Naive thymus-derived CD4-positive, alpha-beta T cell (primary cell): ENCODE data around the gene PUM2. TPM values are rescaled to one million over a fixed set of nuclear protein-coding genes. Genes with fewer than 3 reads are reported as not detected.

Experiments used
- ATAC-seq: fragments of 150-1000 bp; cut with Tn5 transposase; 2 replicates; pipeline ENCODE4 v1.10.0; 2021; ENCODE audit warnings: mild to moderate bottlenecking, moderate library complexity
- CTCF ChIA-PET: fragments of 350-600 bp; sonication (Branson Sonifier 250); formaldehyde crosslinking; loops from one replicate; lab custom pipeline; 2021; ENCODE audit warnings: antibody characterized with exemption; lab: Charles Lee
- POLR2A ChIA-PET: fragments of 350-600 bp; sonication (Branson Sonifier 250); formaldehyde crosslinking; loops from one replicate; lab custom pipeline; 2021; ENCODE audit warnings: antibody characterized with exemption, inconsistent platforms; lab: Charles Lee
- DNase-seq, 9 donors: peaks; one replicate each; pipeline versions ENCODE4 v3.0.0 to v3.0.0-alpha.2; 2020 to 2022; ENCODE audit warnings: mixed read lengths in 1 of 9
- H3K27ac ChIP-seq: one replicate; pipeline ENCODE4 v1.7.0; 2013; ENCODE audit warnings: mild to moderate bottlenecking, low read depth, low read length, moderate library complexity
- H3K27me3 ChIP-seq, 2 donors: one replicate each; pipeline ENCODE4 v1.7.0; 2013; ENCODE audit warnings: low read length in 2 of 2, mild to moderate bottlenecking in 2 of 2, moderate library complexity in 2 of 2; ENCODE audit not compliant: control insufficient read depth in 2 of 2, insufficient read depth in 2 of 2
- H3K36me3 ChIP-seq, 3 experiments: 1 replicate in 2 of 3; 2 replicates in 1 of 3; pipeline ENCODE4 v1.7.0; 2013; ENCODE audit warnings: low read length in 3 of 3, mild to moderate bottlenecking in 3 of 3, moderate library complexity in 1 of 3; ENCODE audit not compliant: insufficient read depth in 3 of 3, control insufficient read depth in 2 of 3
- H3K4me1 ChIP-seq, 2 donors: one replicate each; pipeline ENCODE4 v1.7.0; 2013; ENCODE audit warnings: low read length in 2 of 2, mild to moderate bottlenecking in 2 of 2, moderate library complexity in 1 of 2; ENCODE audit not compliant: control insufficient read depth in 2 of 2, insufficient read depth in 2 of 2
- H3K4me3 ChIP-seq: 2 replicates; pipeline ENCODE4 v1.7.0; 2013; ENCODE audit warnings: mild to moderate bottlenecking, low read length
- H3K9me3 ChIP-seq, 3 experiments: 1 replicate in 2 of 3; 2 replicates in 1 of 3; pipeline ENCODE4 v1.7.0; 2013; ENCODE audit warnings: low read length in 3 of 3; ENCODE audit not compliant: control insufficient read depth in 2 of 3
- H3K27ac Mint-ChIP-seq, 9 donors: one replicate each; pipeline ENCODE4 v1.8.0; 2020 to 2022; ENCODE audit warnings: mixed read lengths in 9 of 9, mild to moderate bottlenecking in 8 of 9, moderate library complexity in 5 of 9, inconsistent platforms in 2 of 9
- H3K27me3 Mint-ChIP-seq, 5 donors: one replicate each; pipeline ENCODE4 v1.8.0; 2021 to 2022; ENCODE audit warnings: mixed read lengths in 5 of 5, mild to moderate bottlenecking in 1 of 5
- H3K36me3 Mint-ChIP-seq, 5 donors: one replicate each; pipeline ENCODE4 v1.8.0; 2020 to 2022; ENCODE audit warnings: mixed read lengths in 5 of 5, mild to moderate bottlenecking in 3 of 5, inconsistent platforms in 1 of 5
- H3K4me1 Mint-ChIP-seq, 7 donors: one replicate each; pipeline ENCODE4 v1.8.0; 2020 to 2022; ENCODE audit warnings: mixed read lengths in 7 of 7, mild to moderate bottlenecking in 3 of 7, inconsistent platforms in 1 of 7
- H3K4me3 Mint-ChIP-seq, 10 donors: one replicate each; pipeline ENCODE4 v1.8.0; 2020 to 2022; ENCODE audit warnings: mild to moderate bottlenecking in 10 of 10, mixed read lengths in 10 of 10, moderate library complexity in 6 of 10, inconsistent platforms in 2 of 10
- H3K9me3 Mint-ChIP-seq, 11 donors: one replicate each; pipeline ENCODE4 v1.8.0; 2020 to 2022; ENCODE audit warnings: mixed read lengths in 11 of 11, mild to moderate bottlenecking in 4 of 11, inconsistent platforms in 1 of 11, moderate library complexity in 1 of 11
- intact Hi-C, 2 donors: fragments of 100-400 bp; cut with micrococcal nuclease; formaldehyde crosslinking; loops; one replicate each; pipeline ENCODE4 v1.15.1; 2023
- polyA plus RNA-seq, 2 donors: library from polyadenylated mRNA; unstranded; fragments of 300-500 nt; fragmentation: Illumina TruSeq; gene quantifications; one replicate each; pipeline ENCODE4 v1.2.3, GENCODE V29; 2021
- total RNA-seq, 6 experiments: library from RNA in 5 of 6; stranded (reverse) in 5 of 6; gene quantifications; 1 replicate in 5 of 6; 2 replicates in 1 of 6; pipeline ENCODE4 v1.2.3 and lab custom pipeline; 2021 to 2026

PUM2 gene
- total and polyA plus RNA-seq, 7 experiments from 2014 or later, result 19.2 to 178 (median 135) TPM

DNA sequence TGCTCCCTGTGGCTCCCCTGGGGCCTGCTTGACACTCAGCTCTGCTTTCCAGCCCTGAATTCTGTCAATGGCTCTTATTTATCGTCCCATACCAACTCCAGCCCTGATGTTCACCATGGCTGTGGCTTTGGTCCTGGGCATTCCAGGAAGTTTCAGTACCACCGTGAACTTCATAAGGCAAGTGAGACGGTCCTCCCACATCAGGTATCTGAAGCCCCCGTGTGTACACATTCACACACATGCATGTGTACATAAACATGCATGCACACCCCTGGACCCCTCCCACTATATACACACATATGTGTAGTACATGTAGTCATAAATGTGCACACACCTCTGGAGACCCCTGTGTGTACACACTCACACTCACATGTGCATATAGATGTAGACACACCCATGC lies 43.3 kb upstream of the PUM2 start:
- Mint-ChIP-seq H3K4me1 (peaks cover 0 to 2% (median 0%) of the 10 kb centered on the region in 7 donors), H3K36me3 (no peaks in the 10 kb centered on the region), H3K4me3 (no peak overlapping the region), H3K9me3 (no peaks in the 10 kb centered on the region), H3K27ac (no peak overlapping the region), H3K27me3 (peaks cover 0 to 39% (median 7%) of the 10 kb centered on the region in 5 donors)
- POLR2A ChIA-PET, result no interaction called here
- intact Hi-C loops, result no loop called here
- Histone ChIP-seq H3K4me3 (no peak overlapping the region), H3K27ac (no peak overlapping the region), H3K4me1 (no peaks in the 10 kb centered on the region), H3K9me3 (no peaks in the 10 kb centered on the region), H3K36me3 (no peaks in the 10 kb centered on the region), H3K27me3 (no peaks in the 10 kb centered on the region)
- no peak for ATAC-seq
- CTCF ChIA-PET, result no interaction called here
- no peak for DNase-seq

DNA sequence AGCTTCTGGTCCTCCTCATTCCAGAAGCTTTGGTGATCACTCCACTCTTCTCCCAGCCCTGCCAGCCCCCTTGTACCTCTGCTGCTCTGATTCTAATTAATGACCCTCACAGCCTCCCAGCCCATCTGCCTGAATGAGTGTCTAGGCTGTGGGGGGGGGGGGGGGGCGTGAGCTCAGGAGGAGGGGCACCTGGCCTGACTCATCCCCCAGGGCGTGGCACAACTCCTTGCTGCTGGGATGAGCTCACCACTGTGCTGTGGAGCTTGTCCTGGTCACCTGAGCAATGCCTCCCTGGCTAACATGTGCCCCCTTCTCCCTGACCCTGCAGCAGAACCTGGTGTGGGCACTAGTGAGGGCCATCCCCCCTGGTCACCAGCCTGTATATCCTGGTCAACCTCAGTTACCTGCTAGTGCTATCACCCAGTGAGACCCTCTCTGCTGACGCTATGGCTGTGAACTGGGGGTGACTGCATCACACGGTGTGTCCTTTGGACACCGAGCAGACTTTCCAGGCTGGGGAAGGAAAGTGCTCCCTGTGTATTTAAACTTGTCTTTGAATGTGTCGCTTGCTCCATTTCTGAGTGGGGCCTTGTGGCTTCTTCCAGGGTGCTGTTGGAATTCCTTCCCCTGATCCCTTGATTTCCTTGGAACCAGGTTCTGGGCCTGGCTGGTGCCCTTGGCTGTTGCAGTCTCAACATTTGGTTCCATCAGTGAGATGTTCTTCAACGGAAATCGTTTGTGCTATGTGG lies 41.5 kb upstream of the PUM2 start:
- H3K27me3 Mint-ChIP-seq, result peaks cover 0 to 36% (median 7%) of the 10 kb centered on the region in 5 donors
- no peaks in the 10 kb centered on the region for H3K4me1 ChIP-seq
- intact Hi-C loops, result no loop called here
- no peaks in the 10 kb centered on the region for H3K27me3 ChIP-seq
- no peak overlapping the region for H3K27ac ChIP-seq
- H3K4me3 ChIP-seq, result no peak overlapping the region
- H3K27ac Mint-ChIP-seq, result no peak overlapping the region
- no peaks in the 10 kb centered on the region for H3K36me3 Mint-ChIP-seq
- ChIA-PET POLR2A (no interaction called here), CTCF (no interaction called here)
- no peak for DNase-seq
- H3K9me3 ChIP-seq, result no peaks in the 10 kb centered on the region
- no peak overlapping the region for H3K4me3 Mint-ChIP-seq
- H3K4me1 Mint-ChIP-seq, result peaks cover 0 to 2% (median 0%) of the 10 kb centered on the region in 7 donors
- ATAC-seq, result no peak
- no peaks in the 10 kb centered on the region for H3K9me3 Mint-ChIP-seq
- H3K36me3 ChIP-seq, result no peaks in the 10 kb centered on the region

DNA sequence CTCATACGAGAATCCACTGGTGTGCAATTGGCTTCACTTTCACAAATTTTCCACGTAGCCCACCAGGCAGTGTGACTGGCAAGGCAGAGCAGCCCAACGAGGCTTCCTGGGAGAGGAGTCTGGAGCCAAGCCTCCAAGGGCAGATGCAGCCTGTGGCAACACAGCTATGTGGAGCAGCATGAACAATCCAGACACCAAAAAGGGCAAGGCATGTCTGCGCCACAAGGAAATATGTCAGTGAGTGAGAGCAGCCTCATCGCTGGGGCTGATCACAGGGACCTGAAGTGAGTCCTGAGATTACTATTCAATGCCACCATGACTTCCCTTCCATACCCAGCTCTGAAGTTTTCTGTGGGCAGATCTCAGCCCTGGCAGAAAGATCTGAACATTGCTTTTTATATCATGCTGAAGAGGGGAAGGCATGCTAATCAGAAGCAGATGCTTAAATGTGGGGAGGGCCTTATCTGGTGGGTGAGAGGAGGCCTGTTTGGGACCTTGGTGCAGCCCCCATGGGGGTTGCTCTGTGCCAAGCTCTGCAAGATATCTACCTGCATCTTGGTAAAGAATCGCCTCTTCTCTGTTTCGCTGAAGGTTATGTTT lies 40.0 kb upstream of the PUM2 start:
- no peak for ATAC-seq
- Histone ChIP-seq H3K36me3 (no peaks in the 10 kb centered on the region), H3K27me3 (no peaks in the 10 kb centered on the region), H3K9me3 (no peaks in the 10 kb centered on the region), H3K4me1 (no peaks in the 10 kb centered on the region), H3K27ac (no peak overlapping the region), H3K4me3 (no peak overlapping the region)
- no peaks in the 10 kb centered on the region for H3K36me3 Mint-ChIP-seq
- peaks cover 0 to 27% (median 0%) of the 10 kb centered on the region in 5 donors for H3K27me3 Mint-ChIP-seq
- intact Hi-C loops, result no loop called here
- CTCF ChIA-PET, result no interaction called here
- H3K27ac Mint-ChIP-seq, result no peak overlapping the region
- H3K4me1 Mint-ChIP-seq, result peaks cover 0 to 6% (median 0%) of the 10 kb centered on the region in 7 donors
- H3K4me3 Mint-ChIP-seq, result no peak overlapping the region
- POLR2A ChIA-PET, result no interaction called here
- no peak for DNase-seq
- H3K9me3 Mint-ChIP-seq, result no peaks in the 10 kb centered on the region

DNA sequence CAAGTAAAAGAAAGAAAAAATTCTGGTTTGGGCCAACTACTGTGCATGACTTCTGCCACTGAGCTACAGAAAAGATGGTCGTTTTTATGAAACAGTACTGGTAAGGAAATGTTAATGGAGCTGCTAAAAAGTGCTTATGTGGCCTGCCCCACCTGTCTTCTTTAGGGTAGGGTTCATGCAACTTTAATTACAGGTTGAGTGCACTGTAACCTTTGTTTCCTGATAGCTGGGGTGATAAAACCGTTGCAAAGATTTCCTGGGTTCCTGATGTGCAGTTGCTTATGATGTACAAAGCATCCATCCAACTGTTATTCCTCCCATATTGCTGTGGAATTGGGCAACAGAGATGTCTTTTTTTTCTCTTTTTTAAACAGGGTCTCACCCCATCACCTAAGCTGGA lies 34.3 kb upstream of the PUM2 start:
- H3K4me1 ChIP-seq, result no peaks in the 10 kb centered on the region
- intact Hi-C loops, result no loop called here
- DNase-seq (no peak), ATAC-seq (no peak)
- ChIA-PET CTCF (no interaction called here), POLR2A (no interaction called here)
- Mint-ChIP-seq H3K36me3 (no peaks in the 10 kb centered on the region), H3K9me3 (no peaks in the 10 kb centered on the region), H3K4me1 (peaks cover 0 to 16% (median 0%) of the 10 kb centered on the region in 7 donors), H3K27ac (no peak overlapping the region), H3K4me3 (no peak overlapping the region), H3K27me3 (peaks cover 0 to 12% (median 0%) of the 10 kb centered on the region in 5 donors)
- H3K27me3 ChIP-seq, result no peaks in the 10 kb centered on the region
- H3K4me3 ChIP-seq, result no peak overlapping the region
- H3K27ac ChIP-seq, result no peak overlapping the region
- H3K9me3 ChIP-seq, result no peaks in the 10 kb centered on the region
- no peaks in the 10 kb centered on the region for H3K36me3 ChIP-seq

DNA sequence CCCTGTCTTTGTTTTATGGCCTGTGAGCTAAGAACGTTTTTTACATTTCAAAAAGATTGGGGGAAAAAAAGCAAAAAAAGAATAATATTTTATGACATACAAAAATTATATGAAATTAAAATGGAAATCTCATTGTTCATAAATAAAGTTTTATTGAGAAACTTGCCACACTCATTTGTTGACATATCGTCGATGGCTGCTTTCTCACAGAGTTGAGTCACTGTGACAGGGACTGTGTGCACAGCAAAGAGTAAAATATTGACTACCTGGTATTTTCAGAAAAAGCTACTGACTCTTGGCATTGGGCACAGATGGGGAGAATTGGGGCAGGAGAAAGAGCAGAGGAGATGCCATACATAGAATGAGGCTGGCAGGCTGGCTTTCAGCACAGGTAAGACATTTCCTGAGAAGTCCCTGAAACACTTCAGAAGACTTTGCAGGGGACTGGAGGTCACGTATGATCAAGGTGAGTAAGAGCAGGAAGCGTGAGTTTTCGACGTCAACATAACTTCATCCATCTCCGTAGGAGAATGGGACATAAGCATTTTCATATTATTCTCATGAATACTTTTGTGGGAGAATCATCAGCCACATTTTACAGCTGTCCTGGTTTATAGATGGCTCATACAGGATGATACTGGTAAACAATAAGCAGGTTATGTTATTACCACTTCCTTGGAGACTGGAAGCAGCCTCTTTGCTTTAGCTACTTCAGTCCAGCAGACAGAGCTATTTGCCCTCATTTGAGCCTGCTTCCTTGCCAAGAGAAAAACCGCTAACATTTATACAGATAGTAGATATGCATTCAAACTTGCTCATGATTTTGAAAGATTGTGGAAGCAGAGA lies 32.5 kb upstream of the PUM2 start:
- CTCF ChIA-PET, result no interaction called here
- H3K36me3 ChIP-seq, result no peaks in the 10 kb centered on the region
- H3K27ac ChIP-seq, result no peak overlapping the region
- POLR2A ChIA-PET, result no interaction called here
- no peaks in the 10 kb centered on the region for H3K4me1 ChIP-seq
- Mint-ChIP-seq H3K27ac (peak overlapping the region in 1 of 9 donors; percentile 69), H3K4me3 (no peak overlapping the region), H3K36me3 (no peaks in the 10 kb centered on the region), H3K4me1 (peaks cover 0 to 16% (median 0%) of the 10 kb centered on the region in 7 donors), H3K9me3 (no peaks in the 10 kb centered on the region), H3K27me3 (peaks cover 0 to 9% (median 0%) of the 10 kb centered on the region in 5 donors)
- no peak overlapping the region for H3K4me3 ChIP-seq
- DNase-seq (no peak), ATAC-seq (no peak)
- no peaks in the 10 kb centered on the region for H3K9me3 ChIP-seq
- intact Hi-C loops, result no loop called here
- H3K27me3 ChIP-seq, result no peaks in the 10 kb centered on the region

DNA sequence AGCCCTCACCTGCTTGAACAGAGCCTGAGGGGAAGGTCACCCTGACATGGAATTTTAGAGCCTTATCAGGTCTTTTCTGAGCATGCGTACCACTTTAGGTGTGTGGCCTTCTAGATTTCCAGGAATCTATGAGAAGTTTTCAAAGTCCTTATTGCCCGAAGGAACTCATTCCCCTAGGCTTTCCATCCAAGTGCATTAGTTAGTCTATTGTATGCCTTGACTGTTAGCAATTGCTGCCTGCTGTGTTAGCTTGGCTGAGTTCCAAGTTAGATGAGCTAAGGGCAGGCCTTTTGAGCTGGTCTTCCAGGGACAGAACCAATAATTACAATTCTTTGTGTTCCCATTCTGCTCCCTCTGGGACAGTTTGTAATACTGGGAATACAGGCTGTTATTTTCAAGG lies 30.8 kb upstream of the PUM2 start:
- Mint-ChIP-seq H3K36me3 (no peaks in the 10 kb centered on the region), H3K27ac (no peak overlapping the region), H3K4me1 (peaks cover 0 to 16% (median 0%) of the 10 kb centered on the region in 7 donors), H3K9me3 (no peaks in the 10 kb centered on the region), H3K4me3 (no peak overlapping the region), H3K27me3 (peaks cover 0 to 19% (median 0%) of the 10 kb centered on the region in 5 donors)
- Histone ChIP-seq H3K36me3 (no peaks in the 10 kb centered on the region), H3K27me3 (no peaks in the 10 kb centered on the region), H3K9me3 (no peaks in the 10 kb centered on the region), H3K27ac (no peak overlapping the region), H3K4me3 (no peak overlapping the region), H3K4me1 (no peaks in the 10 kb centered on the region)
- ATAC-seq (no peak), DNase-seq (no peak)
- ChIA-PET CTCF (no interaction called here), POLR2A (no interaction called here)
- intact Hi-C loops, result no loop called here
